SHP77 treated with DMSO at 0.1 percent for 48 hours (cell line): ENCODE results near the gene TEX2.
"Not testable (repeated sequence)": the region's sequence is repeated elsewhere in the genome, so short reads cannot be mapped to it uniquely, and the experiment has no call there.

Experiments used
- DNase-seq: peaks from one replicate; lab custom pipeline; 2025; lab: John Stamatoyannopoulos, UW

Gene TEX2

DNA sequence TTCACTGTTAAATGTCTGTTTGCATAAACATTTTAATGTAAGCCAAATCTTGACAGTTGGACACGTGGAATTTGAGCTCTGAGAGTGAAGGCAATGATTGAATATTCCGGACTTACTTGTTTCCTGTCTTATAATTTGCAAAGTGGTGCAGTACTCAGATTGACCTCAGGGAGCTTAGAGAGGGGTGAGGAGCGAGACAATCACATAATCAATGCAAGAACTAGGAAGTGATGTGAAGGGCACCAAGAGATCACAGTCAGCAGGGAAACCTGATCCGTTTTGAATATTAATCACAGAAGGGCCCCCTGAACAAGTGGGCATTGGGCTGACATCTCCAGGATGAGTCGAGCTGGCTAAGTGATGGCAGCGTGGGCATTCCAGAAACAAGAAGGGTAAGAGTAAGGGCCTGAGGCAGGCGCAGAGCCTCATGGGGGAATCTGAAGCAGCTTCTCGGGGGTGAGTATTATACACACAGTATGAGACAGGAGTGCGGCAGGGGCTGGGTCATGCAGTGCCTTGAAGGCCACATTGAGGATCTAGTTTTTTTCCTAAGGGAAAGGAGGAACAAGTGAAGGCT lies 26.1 kb downstream of the TEX2 start:
- no peak for DNase-seq

DNA sequence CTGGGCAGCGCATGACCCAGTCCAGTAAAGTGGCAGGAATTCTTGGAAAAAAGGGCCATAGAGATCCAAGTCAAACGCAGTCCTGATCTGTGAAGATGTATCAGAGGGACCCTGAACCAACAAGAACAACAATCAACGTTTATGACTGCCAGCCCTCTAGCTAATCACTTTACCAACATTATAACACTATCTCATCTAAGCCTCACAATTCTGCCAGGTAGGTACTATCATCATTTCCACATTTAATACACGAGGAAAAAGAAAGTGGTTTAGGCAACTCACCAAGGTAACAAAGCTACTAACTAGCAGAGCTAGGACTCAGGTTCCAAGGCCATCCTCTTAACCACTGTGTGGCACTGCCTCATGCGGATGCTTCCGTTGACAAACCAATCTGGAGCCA lies 28.1 kb downstream of the TEX2 start:
- DNase-seq, result no peak

DNA sequence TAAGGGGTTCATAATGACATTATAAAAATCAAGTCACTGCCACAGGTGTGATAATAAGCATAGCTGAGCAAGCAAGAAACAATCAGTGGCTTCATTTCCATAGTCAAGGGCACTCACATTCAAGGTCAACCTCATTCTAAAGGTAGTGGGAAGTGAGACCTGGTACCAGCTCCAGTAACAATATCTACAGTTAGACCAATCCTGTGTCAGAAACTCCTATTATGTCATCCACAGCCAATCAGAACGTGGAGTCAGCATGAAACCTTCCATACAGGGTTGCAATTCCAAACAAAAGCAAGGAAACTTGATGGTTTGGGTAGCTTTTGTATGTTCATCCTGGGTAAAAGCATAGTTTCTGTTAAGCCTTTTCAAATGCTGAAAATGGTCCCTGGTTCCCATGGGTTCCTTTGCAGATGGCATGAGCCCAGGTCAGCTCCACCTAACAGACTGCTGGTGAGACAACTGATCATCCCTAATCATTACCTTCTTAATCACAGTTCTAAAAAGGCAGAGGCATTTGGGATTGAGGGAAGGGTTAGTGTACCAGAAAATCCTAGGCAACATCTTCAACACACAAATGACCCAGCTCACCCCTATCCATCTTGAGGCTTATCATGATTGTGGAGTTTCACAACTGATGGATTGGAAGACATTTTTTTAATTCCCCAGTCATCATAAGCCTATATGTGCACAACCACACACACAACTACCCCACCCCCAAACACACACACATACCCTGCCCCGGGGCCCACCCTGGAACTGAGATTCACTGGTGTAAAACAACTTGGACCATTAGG lies 30.4 kb downstream of the TEX2 start:
- no peak for DNase-seq

DNA sequence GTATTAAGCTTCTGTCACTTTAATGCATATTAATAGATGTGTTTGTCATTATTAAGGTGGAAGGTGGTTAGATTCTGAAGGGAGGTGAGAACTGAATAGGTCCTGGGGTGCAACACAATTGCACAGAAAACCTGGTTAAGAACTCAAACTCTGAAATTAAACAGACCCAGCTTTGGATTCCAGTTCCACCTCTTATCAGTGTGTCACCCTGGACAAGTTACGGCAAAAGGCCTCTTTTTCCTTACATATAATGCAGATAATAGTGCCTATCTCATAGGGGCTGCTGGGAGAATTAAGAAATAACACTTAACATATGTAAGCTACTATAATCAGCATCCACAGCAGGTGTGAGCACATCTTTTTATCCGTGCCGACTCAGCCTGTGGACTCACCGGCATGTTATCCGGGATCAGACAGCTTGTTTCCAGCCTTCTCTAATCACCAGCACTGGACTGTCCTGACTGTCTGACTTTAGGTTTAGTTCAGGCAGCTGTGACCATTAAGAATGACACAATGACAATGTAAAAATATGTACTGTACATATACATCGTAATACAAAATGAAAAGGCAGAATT lies 31.4 kb downstream of the TEX2 start:
- no peak for DNase-seq

- no peak for DNase-seq
These were observed 32.2 kb downstream of the TEX2 start for GRCh38 chr17:64230791-64231408.

GRCh38 chr17:64229815-64230728 lies 33.0 kb downstream of the TEX2 start:
- DNase-seq, result no peak

DNA sequence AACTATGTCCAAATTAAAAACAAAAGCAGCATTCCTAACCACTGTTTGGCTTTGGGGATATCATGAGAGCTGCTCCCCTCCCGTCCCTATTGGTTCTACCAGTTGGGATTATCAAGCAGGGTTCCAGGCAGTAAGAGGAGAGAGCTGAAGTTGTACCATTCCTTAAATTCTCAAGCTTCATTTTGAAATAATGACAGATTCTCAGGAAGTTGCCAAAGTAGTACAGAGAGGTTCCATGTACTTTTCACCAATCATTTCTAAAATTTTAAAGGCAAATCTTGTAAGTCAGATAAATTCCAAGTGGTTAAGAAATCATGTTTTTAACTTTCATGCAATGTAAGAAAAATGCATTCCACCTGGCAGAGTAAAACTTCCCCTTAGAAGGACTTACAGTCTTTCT lies 36.9 kb downstream of the TEX2 start:
- DNase-seq, result no peak

DNA sequence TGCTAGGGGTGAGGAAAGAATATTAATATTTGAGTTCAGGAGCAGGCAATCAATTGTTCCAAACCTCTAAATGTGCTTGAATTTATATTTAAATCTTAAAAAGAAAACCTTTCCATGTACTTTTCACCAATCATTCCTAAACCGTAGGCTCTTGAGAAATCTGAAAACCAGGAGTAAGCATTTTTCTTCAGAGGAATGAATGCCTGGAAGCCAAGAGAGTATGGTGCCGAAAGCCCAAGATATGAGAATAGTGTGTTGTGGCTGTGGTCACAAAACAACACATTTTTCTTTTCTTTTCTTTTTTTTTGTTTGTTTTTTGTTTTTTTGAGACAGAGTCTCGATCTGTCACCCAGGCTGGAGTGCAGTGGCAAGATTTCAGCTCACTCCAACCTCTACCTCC lies 37.6 kb downstream of the TEX2 start:
- no peak for DNase-seq

DNA sequence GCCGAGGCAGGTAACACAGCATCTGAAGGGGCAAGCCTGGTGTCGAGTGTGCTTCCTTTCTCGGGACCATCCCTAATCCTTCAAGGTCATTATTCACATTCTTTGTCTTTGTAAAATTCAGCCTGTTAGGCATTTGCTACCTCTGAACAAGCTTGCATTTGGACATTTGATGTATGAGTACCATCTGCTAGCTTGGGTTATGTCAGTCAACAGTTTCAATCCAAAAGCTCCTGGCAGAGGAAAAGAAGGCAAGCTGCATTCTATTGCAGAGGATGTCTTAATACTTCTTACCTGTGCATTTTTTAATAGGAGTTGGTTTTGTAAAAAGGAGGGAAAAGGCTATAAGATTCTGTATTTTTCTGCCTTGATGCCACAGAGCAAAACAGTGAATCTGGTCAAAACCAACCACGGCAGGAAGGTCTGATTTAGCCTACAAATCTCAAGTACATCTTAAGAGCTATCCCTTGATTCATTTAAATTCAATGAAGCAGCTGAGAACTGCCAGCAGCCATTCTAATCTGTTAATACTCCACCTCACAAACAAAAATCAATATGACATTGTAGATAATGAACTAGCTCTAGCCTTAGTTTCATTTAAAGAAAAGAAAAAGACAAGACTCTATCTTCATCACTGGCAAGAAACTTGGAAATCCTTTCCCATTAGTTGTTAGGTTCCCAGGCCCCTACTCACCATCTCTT lies 39.0 kb downstream of the TEX2 start:
- DNase-seq, result no peak

GRCh38 chr17:64223283-64223682 lies 39.8 kb downstream of the TEX2 start:
- DNase-seq, result no peak

GRCh38 chr17:64221679-64222078 lies 41.4 kb downstream of the TEX2 start:
- DNase-seq, result no peak

GRCh38 chr17:64220604-64221003 lies 42.5 kb downstream of the TEX2 start:
- not testable (repeated sequence) for DNase-seq

- DNase-seq, result no peak
These were observed 43.5 kb downstream of the TEX2 start for GRCh38 chr17:64219571-64219970.

DNA sequence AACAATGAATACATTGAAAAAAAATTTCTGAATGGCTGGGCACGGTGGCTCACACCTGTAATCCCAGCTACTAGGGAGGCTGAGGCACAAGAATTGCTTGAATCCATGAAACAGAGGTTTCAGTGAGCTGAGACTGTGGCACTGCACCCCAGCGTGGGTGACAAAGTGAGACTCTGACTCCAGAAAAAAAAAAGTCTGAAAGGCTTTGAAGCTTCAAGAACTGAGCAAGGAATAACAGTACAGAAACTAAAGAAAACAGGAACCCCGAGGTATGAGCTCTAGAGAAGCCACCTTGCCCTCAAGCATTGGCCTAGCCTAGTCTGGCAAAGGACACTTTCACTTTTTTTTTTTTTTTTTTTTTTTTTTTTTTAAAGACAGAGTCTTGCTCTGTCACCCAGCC lies 45.0 kb downstream of the TEX2 start:
- no peak for DNase-seq

- DNase-seq, result no peak
These were observed 45.8 kb downstream of the TEX2 start for GRCh38 chr17:64217249-64217691.

- peak; percentile 18 for DNase-seq
These were observed 46.5 kb downstream of the TEX2 start for GRCh38 chr17:64216338-64217248.

GRCh38 chr17:64216000-64216337 lies 47.1 kb downstream of the TEX2 start:
- DNase-seq, result no peak

DNA sequence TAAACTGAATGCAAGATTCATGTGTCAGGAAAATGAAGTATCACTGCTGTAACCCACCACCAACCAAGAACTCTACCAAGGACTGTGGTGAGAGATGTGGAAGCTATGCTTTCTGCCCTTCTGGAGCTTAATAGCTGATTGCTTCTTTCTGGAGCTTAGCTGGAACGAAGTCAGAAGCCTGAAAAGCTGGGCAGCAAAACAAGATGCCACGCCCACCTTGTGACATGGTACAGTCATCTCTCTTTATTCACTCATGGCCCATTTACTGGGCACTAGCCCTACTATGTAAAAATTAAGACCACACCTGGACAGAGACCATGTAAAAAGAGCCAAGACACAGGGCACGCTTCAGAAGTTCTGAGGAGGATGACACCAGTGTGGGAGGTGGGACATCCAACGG lies 48.1 kb downstream of the TEX2 start:
- no peak for DNase-seq

- no peak for DNase-seq
These were observed 48.9 kb downstream of the TEX2 start for GRCh38 chr17:64213995-64214811.
